CD4-positive, alpha-beta T cell treated with Interleukin-2 at 100 ng/mL for 4 hours (primary cell): ENCODE measurements around the gene DAAM1.

ENCODE experiments used
- DNase-seq: peaks from one replicate; pipeline ENCODE4 v3.0.0-alpha.2; 2020; ENCODE audit warnings: low spot score

DAAM1 gene

DNA sequence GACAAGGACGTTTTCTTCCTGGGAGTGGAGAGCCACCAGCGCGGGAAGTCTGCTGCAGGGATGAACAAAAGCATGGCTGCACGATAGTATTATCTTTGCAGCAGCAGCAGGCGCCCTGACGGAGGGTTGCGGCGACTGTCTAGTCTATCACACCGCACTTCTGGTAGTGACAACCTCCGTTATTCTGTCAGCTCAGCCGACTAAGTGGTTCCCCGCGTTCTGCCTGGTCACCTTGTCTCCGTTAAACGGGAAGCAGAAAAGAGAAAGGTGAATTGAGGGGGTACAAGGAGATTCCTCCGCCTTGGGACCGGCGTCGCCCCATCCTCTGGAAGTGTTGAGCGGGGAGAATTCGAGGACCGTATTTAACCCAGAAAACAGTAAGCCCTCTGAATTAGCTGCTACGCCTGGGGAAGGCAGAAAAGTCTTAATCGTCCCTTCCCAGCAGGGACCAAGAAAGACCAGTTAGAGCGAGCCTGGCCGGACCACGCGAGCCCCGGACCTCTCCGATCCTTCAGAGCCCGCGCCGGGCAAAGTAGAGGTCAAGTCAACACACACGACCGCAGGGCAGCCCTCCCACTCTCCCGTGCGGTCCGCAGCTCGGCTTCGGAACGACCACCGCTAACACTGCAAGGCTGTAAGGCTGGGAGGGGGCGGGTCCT, 536 bp upstream of the DAAM1 start:
- peak; percentile 35 for DNase-seq

DNA sequence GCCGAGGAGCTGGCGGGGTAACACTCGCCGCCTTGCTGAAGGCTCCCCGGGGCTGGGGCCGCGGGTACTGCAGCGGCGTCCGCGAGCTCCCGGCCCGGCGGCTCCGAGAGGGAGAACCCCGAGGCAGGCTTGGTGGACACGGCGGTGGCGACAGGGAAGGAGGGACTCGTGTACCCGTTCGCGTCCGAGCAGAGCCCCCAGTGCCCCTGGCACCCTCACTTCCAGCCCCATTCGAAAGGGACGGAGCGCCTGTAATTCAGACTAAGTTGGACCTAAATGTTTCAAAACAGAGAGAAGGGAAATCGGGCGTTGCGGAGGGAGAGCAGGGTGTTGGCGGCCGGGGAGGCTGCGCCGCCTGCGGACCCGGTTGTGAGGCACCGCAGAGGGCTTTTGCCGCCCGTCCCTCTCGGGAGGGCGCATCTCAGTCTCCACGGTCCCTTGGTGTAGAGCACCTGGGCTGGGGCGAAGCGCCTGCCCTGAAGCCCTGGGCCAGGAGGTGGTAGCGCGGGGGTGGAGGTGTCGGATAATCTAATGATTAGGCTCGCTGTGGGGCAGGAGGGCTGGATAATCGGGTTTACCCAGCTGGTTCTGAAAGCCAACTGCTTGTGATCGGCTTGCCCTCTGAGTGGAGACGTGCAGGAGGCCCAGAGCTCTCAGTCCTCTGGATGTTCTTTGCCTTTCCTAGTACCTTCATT, 771 bp downstream of the DAAM1 start:
- peak; percentile 17 for DNase-seq

DNA sequence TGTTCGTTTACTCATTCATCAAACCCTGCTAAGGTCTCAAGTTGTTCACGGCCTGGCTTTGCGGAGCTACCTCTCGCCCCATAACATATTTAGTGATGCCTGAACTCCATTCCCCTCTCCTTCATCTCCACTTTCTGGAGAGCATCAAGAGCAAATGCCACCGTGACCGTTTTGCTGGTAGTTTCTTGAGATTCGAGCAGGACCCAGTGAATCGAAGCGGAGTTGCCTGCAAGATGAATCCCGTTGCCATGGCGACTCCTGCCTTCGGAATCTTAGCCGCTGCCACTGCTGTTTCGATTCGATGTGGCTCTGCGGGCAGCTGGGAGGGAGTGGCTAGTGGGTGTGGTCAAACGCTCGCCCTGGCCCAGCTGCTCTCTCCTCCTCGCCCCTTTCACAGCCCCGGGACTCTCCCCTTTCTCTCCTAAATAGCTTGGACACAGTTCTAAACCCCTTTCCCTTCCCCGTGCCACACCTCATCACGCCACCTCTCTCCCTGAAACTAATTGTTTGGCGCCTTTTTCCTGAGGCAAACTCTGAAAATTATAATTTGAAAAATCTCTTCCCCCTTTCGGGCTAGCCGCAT, 1.4 kb downstream of the DAAM1 start:
- DNase-seq, result peak; percentile 72

DNA sequence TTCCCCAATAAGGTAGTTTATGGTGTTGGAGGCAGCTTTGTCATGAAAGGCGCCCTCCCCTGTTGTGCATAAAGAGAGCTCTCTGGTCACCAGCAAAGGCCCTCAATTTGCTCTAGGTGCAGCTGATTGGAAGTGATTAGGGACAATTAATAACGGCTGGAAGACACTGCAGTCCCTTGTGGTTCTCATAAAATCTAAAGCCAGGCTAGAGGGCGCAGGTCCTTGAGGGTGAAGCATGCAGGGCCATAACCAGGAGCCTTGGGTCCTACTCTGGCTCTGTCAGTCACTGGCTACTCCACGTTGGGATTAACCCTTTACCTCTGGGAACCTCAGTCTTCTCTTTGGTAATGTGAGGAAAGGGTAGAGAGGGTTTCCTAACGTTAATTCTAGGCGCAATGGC, 1.9 kb downstream of the DAAM1 start:
- no peak for DNase-seq

DNA sequence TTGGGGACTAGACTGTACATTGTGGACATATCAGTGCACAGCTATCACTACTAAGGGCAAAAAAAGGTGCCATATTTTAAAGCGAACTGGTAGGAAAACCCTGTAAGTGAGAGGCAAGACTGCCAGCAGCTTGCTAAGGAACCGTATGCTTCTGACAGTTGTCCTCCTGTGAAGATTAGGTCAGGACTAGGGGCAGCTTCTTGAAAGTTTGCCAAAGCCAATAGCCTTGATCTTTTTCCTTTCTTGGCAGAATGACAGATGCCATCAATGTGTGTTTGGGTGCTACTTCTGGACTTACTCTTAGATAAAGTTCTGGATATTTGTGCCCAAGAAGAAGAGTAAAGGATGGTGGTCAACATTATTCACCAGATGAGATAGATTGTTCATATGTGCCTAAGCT, 7.4 kb downstream of the DAAM1 start:
- no peak for DNase-seq

DNA sequence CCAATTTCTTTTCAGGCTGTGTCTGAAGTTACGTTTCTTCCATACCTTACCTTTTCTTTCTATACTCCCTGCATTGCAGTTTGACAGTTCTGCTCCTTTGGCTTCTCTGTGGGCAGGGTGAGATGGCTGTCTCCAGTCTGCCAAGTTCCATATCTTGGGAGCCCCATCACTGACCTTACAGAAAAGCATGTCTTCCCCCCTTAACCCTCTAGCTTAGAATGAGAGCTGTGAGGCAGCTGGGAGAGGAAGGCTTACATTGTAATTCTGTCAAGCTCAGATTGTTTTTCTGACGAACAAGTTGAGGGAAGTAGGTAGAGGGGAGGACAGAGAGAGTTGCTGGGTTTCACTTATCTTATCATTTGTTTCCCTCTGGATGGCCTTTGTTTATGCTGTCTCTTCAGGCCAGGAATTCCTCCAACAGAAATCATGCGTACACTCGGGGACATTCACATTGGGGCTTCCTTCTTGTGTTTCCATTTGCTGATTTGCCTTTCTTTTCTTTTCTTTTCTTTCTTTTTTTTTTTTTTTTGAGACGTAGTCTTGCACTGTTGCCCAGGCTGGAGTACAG, 9.3 kb downstream of the DAAM1 start:
- DNase-seq, result no peak

DNA sequence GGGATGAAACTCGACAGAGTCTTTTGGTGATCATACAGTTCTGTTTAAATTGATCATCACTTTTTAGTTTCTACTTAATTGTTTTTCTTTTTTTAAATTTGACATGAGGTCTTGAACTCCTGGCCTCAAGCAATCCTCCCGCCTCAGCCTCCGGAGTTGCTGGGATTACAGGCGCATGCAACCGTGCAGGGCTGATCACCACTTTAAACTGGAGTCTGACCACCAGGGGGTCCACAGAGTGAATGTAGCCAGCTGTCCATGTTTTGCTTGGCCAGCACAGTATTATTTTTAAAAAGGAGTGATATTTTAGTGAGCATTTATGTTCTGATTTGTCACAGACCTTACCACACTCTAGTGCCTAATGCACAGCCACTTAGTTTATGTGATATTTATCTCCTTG, 10.7 kb downstream of the DAAM1 start:
- DNase-seq, result no peak

DNA sequence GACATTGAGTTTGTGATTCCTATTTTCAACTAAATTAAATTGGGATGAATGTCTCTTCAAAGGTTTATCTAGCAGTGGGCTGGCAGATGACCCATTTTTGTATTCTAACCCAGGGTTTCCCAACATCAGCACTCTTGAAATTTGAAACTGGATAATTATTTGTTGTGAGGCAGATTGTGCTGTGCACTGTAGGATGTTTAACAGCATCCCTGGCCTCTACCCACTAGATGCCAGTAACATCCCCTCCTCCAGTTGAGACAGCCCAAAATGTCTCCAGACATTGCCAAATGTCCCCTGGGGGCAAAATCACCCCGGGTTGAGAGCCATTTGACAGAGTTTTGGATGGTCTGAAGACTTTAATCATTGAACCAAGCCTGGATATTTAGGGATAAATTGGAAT, 11.1 kb downstream of the DAAM1 start:
- no peak for DNase-seq

DNA sequence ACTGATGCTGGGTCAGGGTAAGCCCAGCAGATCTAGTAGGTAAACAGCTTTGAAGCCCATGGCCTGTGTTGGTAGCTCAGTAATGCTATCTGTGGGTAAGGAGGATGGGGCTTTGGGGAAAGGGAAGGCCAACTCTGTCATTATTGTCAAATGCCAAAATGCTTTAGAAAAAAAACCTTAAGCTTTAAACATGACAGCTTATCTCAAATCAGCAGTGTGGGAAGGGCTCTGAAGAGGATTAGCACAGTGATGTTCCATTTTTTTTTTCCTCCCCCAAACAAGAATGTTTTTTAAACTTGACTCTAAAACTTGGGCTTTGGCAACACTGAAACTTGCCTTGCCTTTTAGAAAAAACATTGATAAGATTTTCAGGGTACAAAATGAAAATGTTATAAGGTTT, 11.7 kb downstream of the DAAM1 start:
- no peak for DNase-seq

DNA sequence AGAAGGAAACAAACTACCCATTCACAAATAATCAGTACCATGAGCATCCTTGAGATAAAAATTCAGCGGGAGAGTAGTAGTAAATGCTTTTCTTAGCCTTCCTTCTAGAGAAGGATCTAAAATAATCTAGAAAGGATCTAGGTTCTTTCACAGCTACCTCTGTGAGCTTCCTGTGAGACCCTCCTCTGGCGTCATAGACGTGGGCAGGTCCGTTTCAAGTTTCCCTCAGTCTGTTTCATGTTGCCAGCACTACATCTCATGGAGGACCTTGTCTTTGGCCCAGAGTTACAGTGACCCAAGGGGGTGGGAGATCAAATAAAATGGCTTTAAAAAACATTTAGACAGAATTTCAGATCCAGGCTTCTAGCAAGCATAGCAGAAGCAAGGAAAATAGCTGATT, 13.6 kb downstream of the DAAM1 start:
- DNase-seq, result no peak

DNA sequence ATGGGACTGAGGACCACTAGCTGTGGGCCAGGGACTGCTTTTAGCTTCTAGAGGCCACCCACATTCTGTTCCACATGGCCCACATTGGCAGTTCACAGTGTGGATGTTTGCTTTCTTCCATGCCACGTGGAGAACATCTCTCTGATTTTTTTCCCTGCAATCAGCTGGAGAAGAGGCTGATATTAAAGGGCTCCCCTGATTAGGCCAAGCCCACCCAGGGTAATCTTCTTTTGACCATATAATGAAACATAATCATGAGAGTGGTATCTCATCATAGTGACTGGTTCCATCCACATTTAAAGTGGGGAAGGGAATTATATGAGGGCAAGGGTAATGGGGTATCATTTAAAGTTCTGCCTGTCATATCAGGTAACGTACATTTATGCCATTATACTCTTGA, 15.8 kb downstream of the DAAM1 start:
- DNase-seq, result no peak

DNA sequence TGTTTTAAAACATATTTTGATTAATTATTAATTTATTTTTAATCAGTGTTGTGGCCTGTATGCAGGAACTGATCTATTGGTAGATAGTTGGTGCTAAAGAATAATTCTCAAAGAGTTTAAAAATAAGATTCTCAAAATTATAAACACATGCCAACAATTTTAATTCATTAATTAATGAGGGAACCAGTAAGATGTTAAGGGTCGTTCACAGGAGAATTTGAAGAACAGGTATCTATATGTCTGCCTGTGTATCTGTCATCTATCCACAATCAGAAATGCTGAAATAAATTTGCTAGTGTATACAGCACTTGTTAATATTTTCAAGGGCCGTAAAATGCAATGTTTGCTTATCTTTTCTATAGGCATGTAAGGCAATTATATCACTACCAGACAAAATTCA, 18.4 kb downstream of the DAAM1 start:
- DNase-seq, result no peak

DNA sequence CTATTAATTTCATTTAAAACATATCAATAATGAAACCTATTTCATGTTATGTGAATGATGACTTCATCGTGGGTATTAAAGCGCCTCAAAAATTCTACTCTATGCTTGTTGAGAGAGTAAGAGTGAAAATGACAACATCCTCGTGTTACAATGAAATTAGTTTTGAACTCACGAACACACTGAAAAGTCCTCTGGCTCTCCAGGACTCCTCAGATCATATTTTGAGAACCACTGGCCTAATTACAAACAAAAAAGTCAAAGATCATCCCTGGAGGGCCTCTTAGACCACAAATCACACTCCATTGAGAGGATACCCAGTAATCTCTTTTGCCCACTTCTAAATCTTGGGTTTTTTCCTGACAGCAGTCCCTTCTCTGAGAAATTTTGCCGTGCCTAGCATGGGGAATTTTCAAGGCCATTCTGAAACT, 19.1 kb downstream of the DAAM1 start:
- DNase-seq, result no peak

DNA sequence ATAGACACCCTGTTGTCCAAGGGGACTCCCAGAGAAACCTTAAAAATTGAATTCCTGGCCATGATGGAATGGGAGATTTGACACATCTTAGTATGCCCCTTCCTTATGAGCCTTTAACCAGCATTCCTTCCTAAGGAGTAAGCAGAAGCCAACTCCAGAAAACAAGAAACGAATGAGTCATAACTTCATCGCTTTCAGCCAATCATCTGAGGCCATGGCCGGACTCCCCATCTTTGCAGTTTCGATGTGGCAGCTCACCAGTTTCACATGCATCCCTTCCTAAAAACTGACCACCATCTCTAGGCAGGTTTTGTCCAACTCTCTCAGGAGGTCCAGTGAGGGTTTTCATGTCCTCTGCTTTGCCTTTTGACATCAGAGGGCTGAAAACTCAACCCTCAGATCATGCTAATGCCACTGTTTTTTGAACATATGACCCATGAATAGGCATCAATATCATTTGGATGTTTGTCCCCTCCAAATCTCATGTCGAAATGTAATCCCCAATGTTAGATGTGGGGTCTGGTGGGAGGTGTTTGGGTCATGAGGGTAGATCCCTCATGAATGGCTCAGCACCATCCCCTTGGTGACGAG, 19.9 kb downstream of the DAAM1 start:
- no peak for DNase-seq

DNA sequence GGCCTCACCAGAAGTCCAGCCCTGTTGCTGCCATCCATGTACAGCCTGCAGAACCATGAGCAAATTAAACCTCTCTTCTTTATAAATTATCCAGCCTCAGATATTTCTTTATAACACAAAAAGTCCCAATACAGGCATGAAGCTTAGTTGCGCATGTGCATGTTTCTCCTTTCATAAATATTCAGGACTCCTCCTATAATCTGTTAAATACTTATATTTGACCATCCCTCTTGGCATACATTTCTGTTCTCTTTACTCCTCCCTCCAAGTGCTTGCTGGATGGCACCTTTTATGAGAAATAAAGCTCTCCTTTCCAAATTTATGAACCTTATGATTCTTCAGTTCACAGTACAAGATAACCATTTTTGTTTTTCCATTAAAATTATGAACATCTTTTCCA, 20.5 kb downstream of the DAAM1 start:
- no peak for DNase-seq

DNA sequence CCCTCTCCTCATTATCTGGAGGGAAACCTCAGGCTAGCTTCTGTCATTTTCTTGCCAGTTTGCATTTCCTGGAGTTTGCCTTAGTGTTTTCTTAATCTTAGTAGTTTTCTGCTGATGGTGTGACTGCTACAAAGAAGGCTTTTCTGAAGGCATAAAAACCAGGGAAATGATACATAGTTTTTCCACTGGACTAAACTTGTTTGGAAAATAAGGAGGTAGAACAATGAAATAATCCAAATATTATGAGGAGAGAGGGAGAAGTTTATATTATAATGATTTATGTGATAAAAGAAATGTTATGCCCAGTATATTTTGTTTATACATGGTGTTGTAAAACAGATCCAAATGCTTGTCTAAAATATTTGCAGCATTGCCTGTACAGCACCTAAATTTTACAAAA, 22.2 kb downstream of the DAAM1 start:
- no peak for DNase-seq

DNA sequence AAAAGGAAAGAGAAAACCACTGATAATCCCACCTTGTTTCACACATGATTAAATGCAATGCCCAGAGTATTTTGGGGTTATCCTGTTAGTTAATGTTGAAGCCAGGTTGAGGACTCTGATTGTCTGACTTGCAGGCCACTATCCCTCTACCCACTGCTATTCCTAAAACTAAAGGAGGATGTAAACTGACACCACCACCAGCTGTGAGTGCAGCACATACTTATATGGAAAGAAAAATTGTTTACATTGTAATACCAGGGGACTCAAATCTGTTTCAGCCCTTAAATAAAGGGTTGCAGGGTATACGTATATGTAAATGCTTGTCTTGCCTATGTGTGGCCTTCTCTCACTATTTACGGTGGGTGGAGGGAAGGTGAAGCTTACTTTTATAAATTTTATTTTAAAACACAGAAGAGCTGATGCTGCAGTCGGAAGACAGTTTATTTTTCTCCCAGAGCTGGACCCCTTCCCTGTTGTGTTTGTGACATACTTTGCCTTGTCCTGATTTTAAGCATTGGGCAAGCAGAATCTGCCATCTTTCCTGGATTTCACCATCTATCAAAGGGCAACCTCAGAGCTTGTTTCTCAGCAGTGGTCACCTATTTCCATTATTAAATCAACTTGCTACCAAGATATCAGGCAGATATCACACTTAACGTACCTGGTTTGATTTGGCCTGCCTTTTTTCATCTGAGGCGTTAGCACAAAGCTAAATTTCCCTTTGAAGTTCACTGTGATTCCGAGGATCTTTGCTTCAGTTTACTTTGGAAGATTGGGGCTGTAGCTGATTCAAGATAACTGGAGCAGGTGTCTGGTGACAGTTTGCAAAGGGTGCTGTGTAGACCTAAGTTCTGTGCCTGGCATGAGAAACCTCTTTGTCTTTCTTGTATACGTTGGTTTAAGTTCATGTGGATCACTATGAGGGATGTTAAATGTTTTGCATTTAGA, 25.2 kb downstream of the DAAM1 start:
- DNase-seq, result no peak

DNA sequence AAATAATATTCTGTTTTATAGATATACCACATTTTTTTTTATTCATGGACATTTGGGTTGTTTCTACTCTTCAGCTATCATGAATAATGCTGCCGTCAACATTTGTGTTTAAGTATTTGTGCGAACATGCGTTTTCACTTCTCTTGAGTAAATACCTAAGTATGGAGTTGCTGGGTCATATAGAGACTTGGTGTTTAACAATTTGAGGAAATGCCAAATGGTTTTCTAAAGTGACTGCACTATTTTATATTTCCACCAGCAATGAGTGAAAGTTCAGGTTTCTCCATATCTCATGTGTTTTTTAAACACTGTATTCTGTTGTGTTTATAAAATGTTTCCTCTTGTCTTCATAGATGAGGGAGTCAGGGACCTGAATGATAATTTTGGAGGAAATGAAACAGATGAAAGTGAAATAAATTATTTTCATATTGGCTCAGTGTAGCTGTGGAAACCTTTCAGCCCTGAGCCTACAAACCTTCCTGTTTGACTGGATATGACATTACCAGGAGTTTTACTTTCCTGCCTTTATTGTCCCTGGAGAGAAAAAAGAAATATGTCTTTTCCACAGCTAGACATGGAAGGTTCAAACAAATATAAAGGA, 26.3 kb downstream of the DAAM1 start:
- no peak for DNase-seq

DNA sequence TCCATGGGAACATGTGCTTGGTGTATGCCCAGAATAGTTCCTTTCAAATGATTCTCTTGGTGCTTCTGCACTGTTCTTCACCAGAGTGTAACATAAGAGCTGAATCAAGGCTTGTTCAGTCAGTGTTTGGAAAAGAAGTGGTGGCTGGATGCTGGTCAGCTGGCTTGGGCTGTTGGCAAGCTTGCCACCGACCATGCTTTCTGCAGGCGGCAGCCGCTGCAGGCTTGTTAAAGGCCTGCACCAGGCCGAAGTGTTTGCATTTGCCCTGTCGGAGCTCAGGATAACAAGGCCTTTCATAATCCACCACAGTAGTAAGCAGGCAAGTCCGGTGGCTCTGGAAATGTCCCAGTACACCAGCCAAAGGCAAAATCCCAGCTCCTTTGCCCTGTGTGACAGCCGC, 26.9 kb downstream of the DAAM1 start:
- no peak for DNase-seq

DNA sequence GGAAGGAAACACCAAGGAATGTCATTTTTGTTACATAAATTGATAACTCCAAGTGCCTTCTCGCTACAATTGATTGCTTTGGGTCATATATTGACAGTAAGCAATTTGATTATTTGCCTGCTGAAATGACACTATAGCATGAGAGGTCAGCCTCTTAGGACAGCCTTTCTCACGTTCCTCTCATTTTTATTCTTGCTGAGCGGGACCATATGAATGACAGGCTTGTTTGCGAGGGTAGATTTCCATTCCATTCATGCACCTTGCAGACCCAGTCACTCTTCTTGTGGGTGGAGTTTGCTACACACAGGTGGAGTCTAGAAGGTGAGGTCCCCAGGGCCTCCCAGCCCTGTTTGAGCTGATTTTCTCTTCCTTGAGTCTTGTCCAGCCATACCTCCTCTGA, 27.3 kb downstream of the DAAM1 start:
- DNase-seq, result no peak

DNA sequence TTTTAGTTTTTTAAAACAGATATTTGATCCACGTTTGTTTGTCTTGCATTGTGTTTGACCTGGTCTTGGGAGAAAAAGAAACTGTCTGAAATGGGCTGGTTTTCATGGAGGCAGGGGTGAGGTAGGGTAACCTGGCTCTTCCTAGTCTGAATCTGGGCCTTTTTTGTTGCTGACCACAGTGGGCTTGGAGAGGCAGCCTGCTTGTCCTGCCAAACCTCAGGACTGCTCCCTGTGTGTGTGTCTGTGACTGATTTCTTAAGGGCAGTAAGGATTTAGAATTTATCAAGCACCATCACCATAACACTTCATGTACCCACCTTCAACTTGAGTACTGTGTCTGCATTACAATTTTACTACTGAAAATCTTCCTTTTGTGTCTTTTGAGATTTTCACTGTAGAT, 28.5 kb downstream of the DAAM1 start:
- no peak for DNase-seq
